DOHH2 (cell line): ENCODE results near the gene RCOR1.

ENCODE experiments used
- EZH2phosphoT487 ChIP-seq: fragments of 200-600 bp; sonication (generic); IDR thresholded peaks from 2 replicates; pipeline ENCODE4 v1.6.1; 2017; ENCODE audit warnings: borderline replicate concordance, mild to moderate bottlenecking, antibody characterized with exemption, low read length, moderate library complexity, mixed read lengths
- TF ChIP-seq, protein P1 (sequence below): fragments of 200-600 bp; sonication (generic); IDR thresholded peaks from one replicate; pipeline ENCODE4 v1.5.1; 2014; ENCODE audit warnings: antibody characterized with exemption, mild to moderate bottlenecking, low read depth, low read length; ENCODE audit not compliant: poor library complexity, severe bottlenecking

DNA sequence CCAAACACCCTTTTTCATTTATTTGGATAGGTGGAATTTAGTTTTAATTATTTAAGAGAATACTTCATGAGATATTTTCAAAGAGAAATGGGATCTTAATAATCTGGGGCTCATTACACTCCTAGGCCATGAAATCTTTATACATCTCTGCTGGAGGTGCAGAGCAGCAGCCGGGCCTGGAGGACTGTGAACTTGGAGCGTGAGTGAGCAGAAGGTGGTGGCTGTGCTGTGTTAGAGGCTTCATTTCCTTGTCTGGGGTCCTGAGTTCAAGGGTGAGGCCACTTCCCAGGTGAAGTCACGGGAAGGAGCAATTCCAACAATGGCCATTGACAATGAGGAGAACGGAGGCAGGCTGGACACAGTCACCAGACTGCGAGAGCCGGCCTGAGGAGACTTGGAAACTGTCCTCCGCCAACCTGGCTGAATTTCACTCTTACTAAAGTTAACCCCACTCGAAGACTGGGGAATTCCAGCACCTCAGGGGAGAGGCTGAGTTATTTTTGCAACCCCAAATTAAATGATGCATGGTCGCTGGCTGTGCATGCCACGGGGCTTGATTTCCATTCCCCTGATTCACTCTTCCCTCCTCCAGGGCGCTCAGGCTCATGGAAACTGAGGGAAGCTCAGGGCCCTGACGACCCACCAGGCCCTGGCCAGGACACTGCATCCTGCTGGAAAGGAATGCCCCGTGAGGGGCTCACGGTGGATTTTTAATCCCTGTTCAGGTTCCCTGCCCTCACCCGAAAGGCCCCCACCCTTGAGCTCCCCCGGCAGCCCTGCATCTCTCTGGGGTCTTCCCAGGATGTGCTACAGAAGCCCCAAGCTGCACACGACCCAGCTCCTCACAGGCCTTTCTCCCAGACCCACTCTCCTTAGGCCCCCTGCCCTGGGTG, 162.2 kb downstream of the RCOR1 start:
- TF ChIP-seq, protein P1, sequence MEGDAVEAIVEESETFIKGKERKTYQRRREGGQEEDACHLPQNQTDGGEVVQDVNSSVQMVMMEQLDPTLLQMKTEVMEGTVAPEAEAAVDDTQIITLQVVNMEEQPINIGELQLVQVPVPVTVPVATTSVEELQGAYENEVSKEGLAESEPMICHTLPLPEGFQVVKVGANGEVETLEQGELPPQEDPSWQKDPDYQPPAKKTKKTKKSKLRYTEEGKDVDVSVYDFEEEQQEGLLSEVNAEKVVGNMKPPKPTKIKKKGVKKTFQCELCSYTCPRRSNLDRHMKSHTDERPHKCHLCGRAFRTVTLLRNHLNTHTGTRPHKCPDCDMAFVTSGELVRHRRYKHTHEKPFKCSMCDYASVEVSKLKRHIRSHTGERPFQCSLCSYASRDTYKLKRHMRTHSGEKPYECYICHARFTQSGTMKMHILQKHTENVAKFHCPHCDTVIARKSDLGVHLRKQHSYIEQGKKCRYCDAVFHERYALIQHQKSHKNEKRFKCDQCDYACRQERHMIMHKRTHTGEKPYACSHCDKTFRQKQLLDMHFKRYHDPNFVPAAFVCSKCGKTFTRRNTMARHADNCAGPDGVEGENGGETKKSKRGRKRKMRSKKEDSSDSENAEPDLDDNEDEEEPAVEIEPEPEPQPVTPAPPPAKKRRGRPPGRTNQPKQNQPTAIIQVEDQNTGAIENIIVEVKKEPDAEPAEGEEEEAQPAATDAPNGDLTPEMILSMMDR = no peak
- TF ChIP-seq EZH2phosphoT487 = no peak
